Natural killer cell (primary cell): ENCODE measurements around the gene RRAGD. TPM values are rescaled to one million over a fixed set of nuclear protein-coding genes. Genes with fewer than 3 reads are reported as not detected.

ENCODE experiments used
- ATAC-seq, 3 donors: fragments of 150-1000 bp in 2 of 3; fragments of 200-7000 bp in 1 of 3; cut with Tn5 transposase; 1 replicate in 1 of 3; 2 replicates in 2 of 3; pipeline ENCODE4 v1.10.0; 2021; ENCODE audit warnings: mild to moderate bottlenecking in 2 of 3, moderate library complexity in 2 of 3
- DNase-seq, 2 donors: peaks; one replicate each; pipeline versions ENCODE4 v3.0.0 to v3.0.0-alpha.2; 2013 to 2021; ENCODE audit warnings: mixed read lengths in 1 of 2
- H3K27ac ChIP-seq: one replicate; pipeline ENCODE4 v1.5.1; 2013; ENCODE audit warnings: mild to moderate bottlenecking, low read length
- H3K27me3 ChIP-seq: one replicate; pipeline ENCODE4 v1.6.1; 2013; ENCODE audit warnings: low read length; ENCODE audit not compliant: control insufficient read depth, insufficient read depth
- H3K36me3 ChIP-seq: one replicate; pipeline ENCODE4 v1.6.1; 2013; ENCODE audit warnings: low read length; ENCODE audit not compliant: control insufficient read depth, insufficient read depth
- H3K4me1 ChIP-seq: one replicate; pipeline ENCODE4 v1.6.1; 2013; ENCODE audit warnings: low read length; ENCODE audit not compliant: control insufficient read depth, insufficient read depth
- H3K4me3 ChIP-seq: one replicate; pipeline ENCODE4 v1.5.1; 2013; ENCODE audit warnings: low read length
- H3K9me3 ChIP-seq: one replicate; pipeline ENCODE4 v1.6.1; 2013; ENCODE audit warnings: low read length; ENCODE audit not compliant: control insufficient read depth, insufficient read depth
- H3K27ac Mint-ChIP-seq, 2 donors: one replicate each; pipeline ENCODE4 v1.8.0; 2022; ENCODE audit warnings: mild to moderate bottlenecking in 2 of 2, mixed read lengths in 2 of 2, moderate library complexity in 1 of 2
- H3K27me3 Mint-ChIP-seq, 2 donors: one replicate each; pipeline ENCODE4 v1.8.0; 2022; ENCODE audit warnings: low read depth in 2 of 2, mixed read lengths in 2 of 2
- H3K36me3 Mint-ChIP-seq: one replicate; pipeline ENCODE4 v1.8.0; 2022; ENCODE audit warnings: mixed read lengths
- H3K4me1 Mint-ChIP-seq, 2 donors: one replicate each; pipeline ENCODE4 v1.8.0; 2022; ENCODE audit warnings: mixed read lengths in 2 of 2
- H3K4me3 Mint-ChIP-seq: one replicate; pipeline ENCODE4 v1.8.0; 2022; ENCODE audit warnings: mild to moderate bottlenecking, moderate library complexity, mixed read lengths
- H3K9me3 Mint-ChIP-seq, 2 donors: one replicate each; pipeline ENCODE4 v1.8.0; 2022; ENCODE audit warnings: mixed read lengths in 2 of 2
- CTCF ChIP-seq: fragments of 200-600 bp; IDR thresholded peaks from one replicate; pipeline ENCODE4 v1.8.0; 2022; ENCODE audit warnings: antibody characterized with exemption
- WGBS: methylation state at CpG from one replicate; pipeline ENCODE4 v1.1.7; 2013; ENCODE audit warnings: missing lambda C conversion rate; ENCODE audit not compliant: insufficient coverage; 5-methylcytosine and 5-hydroxymethylcytosine counted together
- intact Hi-C: fragments of 100-400 bp; cut with micrococcal nuclease; formaldehyde crosslinking; loops from one replicate; pipeline ENCODE4 v1.14.2; 2022
- total RNA-seq, 4 donors: library from RNA; stranded (reverse); fragments of 120-200 nt in 1 of 4; gene quantifications; one replicate each; pipeline versions ENCODE4 v1.2.3 to v1.2.4, GENCODE V29; 2013 to 2022

The RRAGD gene
- total RNA-seq, 3 donors from 2014 or later (not counting 1 experiment from before 2014, with no cell fraction given): 0.43 to 4.4 (median 1.8) TPM

GRCh38 chr6:89339565-89339964 lies 72.5 kb downstream of the RRAGD start:
- peaks cover 7 to 11% of the 10 kb centered on the region in 2 donors for H3K4me1 Mint-ChIP-seq

GRCh38 chr6:89335164-89335563 lies 76.9 kb downstream of the RRAGD start:
- Mint-ChIP-seq H3K27ac (no peak overlapping the region), H3K4me1 (peaks cover 0 to 9% of the 10 kb centered on the region in 2 donors), H3K27me3 (no peaks in the 10 kb centered on the region), H3K4me3 (no peak overlapping the region), H3K9me3 (no peaks in the 10 kb centered on the region), H3K36me3 (peaks cover 7% of the 10 kb centered on the region)
- TF ChIP-seq CTCF: no peak
- H3K36me3 ChIP-seq: peaks cover 67% of the 10 kb centered on the region
- no peak for DNase-seq
- intact Hi-C loops: no loop called here
- WGBS: 100% methylated on average over 2 of the region's 3 CpGs
- H3K4me1 ChIP-seq: no peaks in the 10 kb centered on the region
- H3K9me3 ChIP-seq: no peaks in the 10 kb centered on the region
- H3K4me3 ChIP-seq: no peak overlapping the region
- no peaks in the 10 kb centered on the region for H3K27me3 ChIP-seq
- H3K27ac ChIP-seq: no peak overlapping the region
- ATAC-seq: no peak

More at GRCh38 chr6:89339565-89339964, 72.5 kb downstream of the RRAGD start:
- WGBS: 94% methylated on average over 2 of the region's 2 CpGs
- Histone ChIP-seq H3K27me3 (no peaks in the 10 kb centered on the region), H3K36me3 (peaks cover 56% of the 10 kb centered on the region), H3K4me3 (no peak overlapping the region), H3K9me3 (no peaks in the 10 kb centered on the region), H3K27ac (no peak overlapping the region), H3K4me1 (no peaks in the 10 kb centered on the region)
- Mint-ChIP-seq H3K27me3 (no peaks in the 10 kb centered on the region), H3K9me3 (no peaks in the 10 kb centered on the region), H3K27ac (peak overlapping the region; percentile 16 to 69), H3K4me3 (no peak overlapping the region), H3K36me3 (peaks cover 11% of the 10 kb centered on the region)
- DNase-seq (no peak), ATAC-seq (no peak)
- intact Hi-C loops: no loop called here
- no peak for TF ChIP-seq CTCF

- Mint-ChIP-seq H3K36me3 (peaks cover 34% of the 10 kb centered on the region), H3K9me3 (no peaks in the 10 kb centered on the region), H3K4me3 (no peak overlapping the region), H3K4me1 (peaks cover 0 to 4% of the 10 kb centered on the region in 2 donors), H3K27ac (no peak overlapping the region), H3K27me3 (no peaks in the 10 kb centered on the region)
- Histone ChIP-seq H3K27me3 (no peaks in the 10 kb centered on the region), H3K27ac (no peak overlapping the region), H3K36me3 (peaks cover 73% of the 10 kb centered on the region), H3K4me3 (no peak overlapping the region), H3K4me1 (no peaks in the 10 kb centered on the region), H3K9me3 (no peaks in the 10 kb centered on the region)
- no peak for ATAC-seq
- 100% methylated on average over 1 of the region's 1 CpG for WGBS
- intact Hi-C loops: no loop called here
- TF ChIP-seq CTCF: no peak
- no peak for DNase-seq
These were observed 81.2 kb downstream of the RRAGD start for GRCh38 chr6:89330910-89331309.

GRCh38 chr6:89328976-89329375 lies 83.1 kb downstream of the RRAGD start:
- Mint-ChIP-seq H3K27me3 (no peaks in the 10 kb centered on the region), H3K27ac (no peak overlapping the region), H3K4me1 (peaks cover 0 to 4% of the 10 kb centered on the region in 2 donors), H3K9me3 (no peaks in the 10 kb centered on the region), H3K4me3 (no peak overlapping the region), H3K36me3 (peaks cover 34% of the 10 kb centered on the region)
- Histone ChIP-seq H3K4me3 (no peak overlapping the region), H3K9me3 (no peaks in the 10 kb centered on the region), H3K27me3 (no peaks in the 10 kb centered on the region), H3K4me1 (no peaks in the 10 kb centered on the region), H3K36me3 (peaks cover 59% of the 10 kb centered on the region), H3K27ac (no peak overlapping the region)
- intact Hi-C loops: no loop called here
- DNase-seq (no peak), ATAC-seq (no peak)
- WGBS: no CpG with 5 or more reads among the region's 1 CpG
- no peak for TF ChIP-seq CTCF
